Small intestine (tissue), 7 donors: ENCODE data around the gene TMEM217. TPM values are rescaled to one million over a fixed set of nuclear protein-coding genes. Genes with fewer than 3 reads are reported as not detected.

Source experiments
- DNase-seq, 2 donors: peaks; one replicate each; pipeline versions ENCODE4 v3.0.0 to v3.0.0-alpha.2; 2013
- FAIRE-seq: peaks from 2 replicates; lab custom pipeline; 2012; peaks lifted over from hg19 to GRCh38; lab: Jason Lieb, UNC
- H3K27ac ChIP-seq, 3 donors: one replicate each; pipeline ENCODE4 v1.5.1; 2013; ENCODE audit warnings: low read length in 2 of 3, mild to moderate bottlenecking in 2 of 3, control low read depth in 1 of 3, inconsistent platforms in 1 of 3, low read depth in 1 of 3, moderate library complexity in 1 of 3
- H3K27me3 ChIP-seq, 3 donors: one replicate each; pipeline ENCODE4 v1.6.1; 2013; ENCODE audit warnings: low read length in 3 of 3, inconsistent platforms in 1 of 3; ENCODE audit not compliant: control insufficient read depth in 3 of 3, insufficient read depth in 3 of 3
- H3K36me3 ChIP-seq, 3 donors: one replicate each; pipeline ENCODE4 v1.6.1; 2013; ENCODE audit warnings: low read length in 3 of 3, inconsistent platforms in 1 of 3, low read depth in 1 of 3, mild to moderate bottlenecking in 1 of 3, moderate library complexity in 1 of 3; ENCODE audit not compliant: control insufficient read depth in 3 of 3, insufficient read depth in 2 of 3
- H3K4me1 ChIP-seq, 3 donors: one replicate each; pipeline ENCODE4 v1.6.1; 2013; ENCODE audit warnings: low read length in 2 of 3, inconsistent platforms in 1 of 3, low read depth in 1 of 3, mild to moderate bottlenecking in 1 of 3, moderate library complexity in 1 of 3; ENCODE audit not compliant: control insufficient read depth in 3 of 3, insufficient read depth in 2 of 3
- H3K4me3 ChIP-seq, 3 donors: one replicate each; pipeline ENCODE4 v1.5.1; 2013; ENCODE audit warnings: low read length in 3 of 3, control low read depth in 1 of 3, inconsistent platforms in 1 of 3, low read depth in 1 of 3, mild to moderate bottlenecking in 1 of 3, moderate library complexity in 1 of 3
- H3K9me3 ChIP-seq, 2 donors: one replicate each; pipeline ENCODE4 v1.6.1; 2013; ENCODE audit warnings: low read depth in 1 of 2, low read length in 1 of 2; ENCODE audit not compliant: control insufficient read depth in 2 of 2, insufficient read depth in 1 of 2
- WGBS, 3 donors: extraction: QIAGEN DNeasy Blood & Tissue Kit; methylation state at CpG; one replicate each; pipeline ENCODE4 v1.1.7; 2013; 5-methylcytosine and 5-hydroxymethylcytosine counted together
- polyA plus RNA-seq, 4 donors: library from polyadenylated mRNA; stranded (reverse) in 3 of 4; unstranded in 1 of 4; fragments of 200-250 nt in 3 of 4; fragments of 120-200 nt in 1 of 4; gene quantifications; one replicate each; pipeline versions ENCODE4 v1.2.1 to v1.2.3, GENCODE V29; 2013
- donor health status: healthy with polysubstance abuse.
- donor health status: control.
- donor health status: control.
- donor health status: Bipolar disorder and iron deficiency.
- donor health status: healthy.

Gene TMEM217
- polyA plus RNA-seq, 4 donors: 0.38 to 1.6 (median 0.84) TPM

- Histone ChIP-seq H3K9me3 (no peaks in the 10 kb centered on the region), H3K27me3 (no peaks in the 10 kb centered on the region), H3K4me1 (peaks cover 0 to 14% (median 0%) of the 10 kb centered on the region in 3 donors), H3K36me3 (no peaks in the 10 kb centered on the region), H3K4me3 (no peak overlapping the region), H3K27ac (no peak overlapping the region)
- no peak for DNase-seq
- FAIRE-seq: no peak
- WGBS, 3 donors: 42 to 65% (median 57%) methylated on average over 5 of the region's 5 CpGs
These were observed 32.4 kb downstream of the TMEM217 start for GRCh38 chr6:37225350-37226169.

GRCh38 chr6:37222992-37223391, 35.0 kb downstream of the TMEM217 start:
- peak overlapping the region in 1 of 3 donors; percentile 57 for H3K27ac ChIP-seq
- peaks cover 0 to 5% (median 0%) of the 10 kb centered on the region in 3 donors for H3K4me1 ChIP-seq
- no peaks in the 10 kb centered on the region for H3K36me3 ChIP-seq
- no peaks in the 10 kb centered on the region for H3K9me3 ChIP-seq
- H3K27me3 ChIP-seq: no peaks in the 10 kb centered on the region
- FAIRE-seq: no peak
- no peak for DNase-seq
- peak overlapping the region in 1 of 3 donors; percentile 68 for H3K4me3 ChIP-seq

- Histone ChIP-seq H3K9me3 (no peaks in the 10 kb centered on the region), H3K27me3 (no peaks in the 10 kb centered on the region), H3K4me3 (peak overlapping the region; percentile 34 to 68 (median 57)), H3K4me1 (peaks cover 0 to 5% (median 0%) of the 10 kb centered on the region in 3 donors), H3K27ac (peak overlapping the region in 1 of 3 donors; percentile 57), H3K36me3 (no peaks in the 10 kb centered on the region)
- DNase-seq (peak; percentile 82 to 90), FAIRE-seq (no peak)
- WGBS, 3 donors: 1% methylated on average over 34 to 39 of the region's 39 CpGs
These were observed 35.6 kb downstream of the TMEM217 start for GRCh38 chr6:37222125-37222967.

- DNase-seq: no peak
- Histone ChIP-seq H3K4me1 (peaks cover 0 to 5% (median 0%) of the 10 kb centered on the region in 3 donors), H3K27ac (peak overlapping the region in 1 of 3 donors; percentile 57), H3K9me3 (no peaks in the 10 kb centered on the region), H3K4me3 (peak overlapping the region in 2 of 3 donors; percentile 57 to 68), H3K27me3 (no peaks in the 10 kb centered on the region), H3K36me3 (no peaks in the 10 kb centered on the region)
- 57 to 60% (median 59%) methylated on average over 6 of the region's 6 CpGs for WGBS, 3 donors
- FAIRE-seq: no peak
These were observed 36.3 kb downstream of the TMEM217 start for GRCh38 chr6:37221585-37222124.

GRCh38 chr6:37218511-37218910, 39.4 kb downstream of the TMEM217 start:
- DNase-seq (no peak), FAIRE-seq (no peak)
- peaks cover 0 to 5% (median 0%) of the 10 kb centered on the region in 3 donors for H3K4me1 ChIP-seq
- H3K4me3 ChIP-seq: no peak overlapping the region
- WGBS, 3 donors: 76 to 87% (median 86%) methylated on average over 8 of the region's 8 CpGs
- H3K36me3 ChIP-seq: no peaks in the 10 kb centered on the region
- H3K9me3 ChIP-seq: no peaks in the 10 kb centered on the region
- no peaks in the 10 kb centered on the region for H3K27me3 ChIP-seq
- no peak overlapping the region for H3K27ac ChIP-seq

GRCh38 chr6:37218061-37218460, 39.9 kb downstream of the TMEM217 start:
- no peak for FAIRE-seq
- Histone ChIP-seq H3K9me3 (no peaks in the 10 kb centered on the region), H3K36me3 (no peaks in the 10 kb centered on the region), H3K4me3 (no peak overlapping the region), H3K27me3 (no peaks in the 10 kb centered on the region), H3K4me1 (peaks cover 0 to 5% (median 0%) of the 10 kb centered on the region in 3 donors), H3K27ac (no peak overlapping the region)
- no peak for DNase-seq
- 75 to 89% (median 81%) methylated on average over 6 of the region's 6 CpGs for WGBS, 3 donors

- DNase-seq: no peak
- Histone ChIP-seq H3K36me3 (no peaks in the 10 kb centered on the region), H3K27me3 (no peaks in the 10 kb centered on the region), H3K4me1 (peaks cover 0 to 3% (median 0%) of the 10 kb centered on the region in 3 donors), H3K4me3 (no peak overlapping the region), H3K27ac (no peak overlapping the region), H3K9me3 (no peaks in the 10 kb centered on the region)
- FAIRE-seq: no peak
- 84 to 89% (median 85%) methylated on average over 9 of the region's 9 CpGs for WGBS, 3 donors
These were observed 45.7 kb downstream of the TMEM217 start for GRCh38 chr6:37212268-37212667.

GRCh38 chr6:37210313-37210968, 47.5 kb downstream of the TMEM217 start:
- H3K27ac ChIP-seq: peak overlapping the region in 1 of 3 donors; percentile 68
- DNase-seq (peak; percentile 88), FAIRE-seq (no peak)
- H3K27me3 ChIP-seq: no peaks in the 10 kb centered on the region
- no peak overlapping the region for H3K4me3 ChIP-seq
- WGBS, 3 donors: 59 to 65% (median 65%) methylated on average over 7 of the region's 7 CpGs
- peaks cover 0 to 3% (median 2%) of the 10 kb centered on the region in 3 donors for H3K4me1 ChIP-seq
- H3K36me3 ChIP-seq: no peaks in the 10 kb centered on the region
- no peaks in the 10 kb centered on the region for H3K9me3 ChIP-seq
